GM23248 (cell line): ENCODE results near the gene KCNQ5.

Experiments used
- EZH2 ChIP-seq: fragments of 200-600 bp; sonication (generic); IDR thresholded peaks from 2 replicates; pipeline ENCODE4 v1.6.1; 2018; ENCODE audit warnings: antibody characterized with exemption, mild to moderate bottlenecking; ENCODE audit not compliant: insufficient read depth, poor library complexity, severe bottlenecking
- EZH2phosphoT487 ChIP-seq: fragments of 200-600 bp; sonication (generic); IDR thresholded peaks from 2 replicates; pipeline ENCODE4 v1.6.1; 2018; ENCODE audit warnings: antibody characterized with exemption, moderate library complexity, mild to moderate bottlenecking, low read depth; ENCODE audit not compliant: insufficient read depth

GRCh38 chr6:73079611-73079955, 457.7 kb downstream of the KCNQ5 start:
- TF ChIP-seq EZH2 (no peak), EZH2phosphoT487 (no peak)
